ENCODE data around the gene COPS6. TPM values are rescaled to one million over a fixed set of nuclear protein-coding genes. Genes with fewer than 3 reads are reported as not detected.

COPS6 gene
- total and polyA plus RNA-seq, 7 donors = 58.4 to 91.3 (median 80.2) TPM

DNA sequence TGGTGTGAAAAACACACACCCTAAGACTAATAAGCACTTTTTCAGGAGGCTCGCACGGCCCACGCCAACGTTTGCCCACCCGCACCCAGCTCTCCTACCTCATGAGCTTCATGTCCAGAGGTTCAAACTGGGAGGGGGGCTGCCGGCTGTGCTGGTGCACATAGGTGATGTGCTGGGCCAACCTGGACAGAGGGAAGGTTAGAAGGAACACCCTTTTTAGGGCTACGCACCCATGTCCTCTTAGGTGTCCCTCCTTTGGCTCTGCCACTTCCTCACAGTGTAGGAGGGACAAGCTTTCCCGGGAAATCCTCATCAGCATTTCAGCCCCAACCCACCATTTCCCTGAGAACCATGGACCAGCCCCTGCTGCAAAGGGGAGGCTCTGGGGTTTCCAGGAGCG, 6.5 kb downstream of the COPS6 start:
- no peak for TF ChIP-seq EP300 (IDR thresholded peaks at IDR 0.05)
- TF ChIP-seq, protein P1, sequence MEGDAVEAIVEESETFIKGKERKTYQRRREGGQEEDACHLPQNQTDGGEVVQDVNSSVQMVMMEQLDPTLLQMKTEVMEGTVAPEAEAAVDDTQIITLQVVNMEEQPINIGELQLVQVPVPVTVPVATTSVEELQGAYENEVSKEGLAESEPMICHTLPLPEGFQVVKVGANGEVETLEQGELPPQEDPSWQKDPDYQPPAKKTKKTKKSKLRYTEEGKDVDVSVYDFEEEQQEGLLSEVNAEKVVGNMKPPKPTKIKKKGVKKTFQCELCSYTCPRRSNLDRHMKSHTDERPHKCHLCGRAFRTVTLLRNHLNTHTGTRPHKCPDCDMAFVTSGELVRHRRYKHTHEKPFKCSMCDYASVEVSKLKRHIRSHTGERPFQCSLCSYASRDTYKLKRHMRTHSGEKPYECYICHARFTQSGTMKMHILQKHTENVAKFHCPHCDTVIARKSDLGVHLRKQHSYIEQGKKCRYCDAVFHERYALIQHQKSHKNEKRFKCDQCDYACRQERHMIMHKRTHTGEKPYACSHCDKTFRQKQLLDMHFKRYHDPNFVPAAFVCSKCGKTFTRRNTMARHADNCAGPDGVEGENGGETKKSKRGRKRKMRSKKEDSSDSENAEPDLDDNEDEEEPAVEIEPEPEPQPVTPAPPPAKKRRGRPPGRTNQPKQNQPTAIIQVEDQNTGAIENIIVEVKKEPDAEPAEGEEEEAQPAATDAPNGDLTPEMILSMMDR (IDR thresholded peaks at IDR 0.05) = no peak
- TF ChIP-seq POLR2A (IDR thresholded peaks at IDR 0.05) = no peak
- TF ChIP-seq POLR2AphosphoS5 (IDR thresholded peaks at IDR 0.05) = no peak
- intact Hi-C loops (cut with DNase I) = no loop called here
- Histone ChIP-seq H3K4me3 (no peak overlapping the region), H3K9me3 (no peaks in the 10 kb centered on the region), H3K36me3 (peaks cover 73 to 94% (median 84%) of the 10 kb centered on the region in 4 donors), H3K27ac (no peak overlapping the region), H3K27me3 (no peaks in the 10 kb centered on the region), H3K4me1 (peaks cover 0 to 32% (median 28%) of the 10 kb centered on the region in 4 donors)
- 82% methylated on average over 9 of the region's 9 CpGs for WGBS, 2 donors
- DNase-seq = no peak

DNA sequence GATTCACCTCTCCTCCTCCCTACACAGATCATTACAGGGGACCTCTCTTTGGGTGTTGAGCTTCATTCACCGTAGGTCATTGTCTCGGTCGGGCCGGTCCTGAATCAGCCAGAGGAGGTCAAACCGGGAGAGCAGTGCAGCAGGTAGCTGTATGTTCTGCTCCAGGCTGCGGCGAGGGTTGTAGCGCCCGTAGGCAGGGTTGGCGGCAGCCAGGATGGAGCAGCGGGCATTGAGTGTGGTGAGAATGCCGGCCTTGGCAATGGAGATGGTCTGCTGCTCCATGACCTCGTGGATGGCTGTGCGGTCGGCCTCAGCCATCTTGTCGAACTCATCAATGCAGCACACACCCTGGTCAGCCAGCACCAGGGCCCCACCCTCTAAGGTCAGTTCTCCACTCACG, 6.9 kb downstream of the COPS6 start:
- Histone ChIP-seq H3K4me1 (peaks cover 0 to 33% (median 27%) of the 10 kb centered on the region in 4 donors), H3K36me3 (peaks cover 72 to 90% (median 80%) of the 10 kb centered on the region in 4 donors), H3K9me3 (no peaks in the 10 kb centered on the region), H3K27ac (no peak overlapping the region), H3K4me3 (no peak overlapping the region), H3K27me3 (no peaks in the 10 kb centered on the region)
- intact Hi-C loops (cut with DNase I) = no loop called here
- DNase-seq = no peak
- TF ChIP-seq POLR2A (IDR thresholded peaks at IDR 0.05) = no peak
- TF ChIP-seq EP300 (IDR thresholded peaks at IDR 0.05) = no peak
- TF ChIP-seq, protein P1 (IDR thresholded peaks at IDR 0.05) = no peak
- TF ChIP-seq POLR2AphosphoS5 (IDR thresholded peaks at IDR 0.05) = no peak
- WGBS, 2 donors = 89 to 95% methylated on average over 17 of the region's 17 CpGs

DNA sequence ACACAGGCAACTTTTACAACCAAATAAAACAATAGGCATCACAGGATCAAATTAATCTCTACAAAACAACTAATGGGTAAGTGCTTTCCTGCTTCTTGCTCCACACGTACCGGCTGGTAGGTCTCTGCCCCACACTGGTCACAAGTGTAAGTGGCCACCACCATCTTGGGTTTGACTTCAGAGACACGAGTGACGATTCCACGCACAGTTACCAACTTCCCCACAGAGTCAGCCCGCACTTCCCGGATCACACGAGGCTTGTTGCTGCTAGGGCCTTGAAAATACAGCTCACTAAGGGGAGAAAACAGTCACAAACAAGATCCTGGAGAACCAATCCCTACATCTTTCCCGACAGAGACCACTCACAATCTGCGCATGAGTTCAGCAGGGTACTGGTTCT, 10.1 kb downstream of the COPS6 start:
- no peak overlapping the region for H3K27ac ChIP-seq
- H3K4me3 ChIP-seq = no peak overlapping the region
- H3K36me3 ChIP-seq = peaks cover 46 to 71% (median 52%) of the 10 kb centered on the region in 4 donors
- no peaks in the 10 kb centered on the region for H3K9me3 ChIP-seq
- intact Hi-C loops (cut with DNase I) = no loop called here
- no peak for DNase-seq
- peaks cover 0 to 42% (median 28%) of the 10 kb centered on the region in 4 donors for H3K4me1 ChIP-seq
- TF ChIP-seq, protein P1 (IDR thresholded peaks at IDR 0.05) = no peak
- TF ChIP-seq EP300 (IDR thresholded peaks at IDR 0.05) = no peak
- WGBS, 2 donors = 79 to 89% methylated on average over 10 of the region's 10 CpGs
- H3K27me3 ChIP-seq = no peaks in the 10 kb centered on the region

DNA sequence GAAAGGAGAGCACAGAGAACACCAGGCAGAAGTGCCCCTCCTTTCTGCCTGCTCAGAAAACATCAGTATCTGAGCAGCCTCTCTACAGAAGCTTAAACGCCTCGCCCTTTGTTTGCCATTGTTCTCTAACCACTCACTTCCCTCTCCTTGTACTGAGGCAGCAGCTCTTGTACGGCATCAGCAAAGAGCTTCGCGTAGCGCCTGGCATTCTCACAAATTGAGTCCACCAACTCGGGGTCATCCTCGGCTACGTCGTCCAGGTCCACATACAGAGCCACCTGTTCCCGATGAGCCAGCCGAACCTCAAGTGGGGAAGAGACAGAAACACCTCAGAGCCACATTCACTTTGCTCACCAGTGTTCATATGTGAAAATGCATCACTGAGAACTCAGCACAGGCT, 10.7 kb downstream of the COPS6 start:
- Histone ChIP-seq H3K4me1 (peaks cover 0 to 41% (median 25%) of the 10 kb centered on the region in 4 donors), H3K4me3 (peak overlapping the region; percentile 66 to 89 (median 82)), H3K27ac (peak overlapping the region; percentile 95 to 99 (median 97)), H3K36me3 (peaks cover 42 to 71% (median 47%) of the 10 kb centered on the region in 4 donors), H3K27me3 (no peaks in the 10 kb centered on the region), H3K9me3 (no peaks in the 10 kb centered on the region)
- no peak for DNase-seq
- 30 to 56% methylated on average over 12 of the region's 12 CpGs for WGBS, 2 donors
- intact Hi-C loops (cut with DNase I) = no loop called here
- TF ChIP-seq, protein P1 (IDR thresholded peaks at IDR 0.05) = no peak
- TF ChIP-seq POLR2A (IDR thresholded peaks at IDR 0.05) (no peak), POLR2AphosphoS5 (IDR thresholded peaks at IDR 0.05) (no peak)
